AG20443 (cell line): Measurements from ENCODE around the gene CES3.
"Not testable (repeated sequence)": the region's sequence is repeated elsewhere in the genome, so short reads cannot be mapped to it uniquely, and the experiment has no call there.

ENCODE experiments used
- DNase-seq: peaks from one replicate; pipeline ENCODE4 v3.0.0; 2012; ENCODE audit warnings: low spot score, mixed read lengths

CES3 gene

DNA sequence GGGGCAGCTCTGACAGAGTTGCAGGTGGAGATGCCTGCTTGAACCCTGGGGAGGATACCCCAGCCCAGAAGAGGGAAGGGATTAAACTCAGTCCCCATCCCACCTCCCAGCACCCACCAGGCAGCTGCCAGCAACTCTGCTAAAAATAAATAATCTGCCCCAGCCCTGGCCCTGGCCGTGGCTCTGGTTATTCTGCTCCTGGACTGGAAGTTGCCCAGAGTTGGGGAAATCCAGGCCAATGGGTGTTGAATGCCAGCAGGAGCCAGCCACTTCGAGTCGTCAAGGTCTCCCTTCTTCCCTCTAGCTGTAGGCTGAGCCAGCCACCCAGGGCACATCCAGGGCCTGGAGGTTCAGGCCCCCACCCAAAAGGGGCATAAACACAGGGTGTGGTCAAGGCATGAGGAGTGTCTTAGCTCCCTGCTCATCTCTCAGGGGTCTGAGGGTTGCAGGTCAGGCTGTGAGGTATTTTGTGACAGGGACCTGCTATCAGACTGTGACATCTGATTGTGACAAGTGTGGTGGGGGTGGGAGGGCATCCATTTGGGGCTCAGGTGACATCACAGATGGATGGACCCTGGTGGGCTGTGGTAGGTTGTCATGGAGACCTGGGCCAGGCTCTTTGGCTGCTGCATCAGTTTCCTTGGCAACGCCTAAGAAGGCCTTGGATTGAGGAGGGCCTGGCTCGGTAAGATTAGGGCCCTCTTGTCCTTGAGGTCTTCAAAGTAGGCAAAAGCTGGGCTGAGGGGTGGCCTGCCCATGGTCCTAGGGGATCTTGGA, 34.7 kb upstream of the CES3 start:
- no peak for DNase-seq

DNA sequence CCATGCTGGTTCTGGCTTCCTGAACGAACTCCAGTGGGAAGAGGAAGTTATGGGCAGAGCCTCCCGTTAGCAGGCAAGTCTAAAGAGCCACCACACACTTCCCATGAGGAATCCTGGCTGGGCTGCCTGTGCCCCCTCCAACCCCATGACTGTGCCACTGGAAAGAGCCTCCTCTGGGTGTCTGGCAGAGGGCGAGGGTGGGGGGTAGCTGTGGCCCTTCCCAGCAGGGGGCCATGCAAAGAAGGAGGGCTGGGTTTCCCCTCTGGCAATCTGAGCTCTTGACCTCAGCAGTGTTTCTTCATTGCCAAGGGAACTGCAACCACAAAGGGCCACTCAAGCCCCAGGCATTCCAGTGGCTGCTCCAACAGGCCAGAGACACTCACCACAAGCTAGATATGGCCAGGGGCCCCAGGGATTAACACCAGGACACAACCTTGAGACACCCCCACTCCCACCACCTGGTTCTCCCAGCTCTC, 34.1 kb upstream of the CES3 start:
- DNase-seq: peak; percentile 92

DNA sequence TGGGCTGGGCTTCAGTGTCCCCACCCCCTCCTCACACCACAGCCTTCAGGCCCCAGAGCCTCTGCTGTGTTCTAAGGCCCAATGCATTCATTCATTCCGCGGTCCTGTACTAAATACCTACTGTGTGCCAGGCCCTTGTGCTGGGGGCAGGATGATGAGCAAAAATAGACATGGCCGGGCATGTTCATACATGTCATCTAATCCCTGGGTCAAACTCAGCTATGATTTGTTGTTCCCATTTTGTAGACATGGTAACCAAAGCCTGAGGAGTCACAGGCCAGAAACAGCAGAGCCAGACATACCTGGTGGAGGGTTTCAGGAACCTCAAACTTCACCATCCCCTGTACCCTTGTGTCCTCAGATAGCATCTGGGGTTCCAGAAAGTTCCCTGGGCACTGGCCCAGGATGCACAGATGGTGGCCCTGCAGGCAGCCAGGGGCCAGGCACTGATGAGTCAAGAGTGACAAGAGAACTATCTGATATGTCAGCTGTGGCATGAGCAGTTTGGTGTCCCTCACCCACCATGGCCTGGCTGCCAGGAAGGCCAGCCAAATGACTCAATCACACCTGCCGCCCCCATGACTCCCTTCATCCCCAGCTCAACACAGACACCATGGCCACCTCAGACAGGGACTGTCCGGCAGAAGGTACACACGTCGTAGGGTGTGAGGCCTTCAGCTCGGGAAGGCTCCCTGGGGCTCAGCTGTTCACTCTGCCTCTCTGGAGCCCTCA, 33.0 kb upstream of the CES3 start:
- peak; percentile 36 for DNase-seq

DNA sequence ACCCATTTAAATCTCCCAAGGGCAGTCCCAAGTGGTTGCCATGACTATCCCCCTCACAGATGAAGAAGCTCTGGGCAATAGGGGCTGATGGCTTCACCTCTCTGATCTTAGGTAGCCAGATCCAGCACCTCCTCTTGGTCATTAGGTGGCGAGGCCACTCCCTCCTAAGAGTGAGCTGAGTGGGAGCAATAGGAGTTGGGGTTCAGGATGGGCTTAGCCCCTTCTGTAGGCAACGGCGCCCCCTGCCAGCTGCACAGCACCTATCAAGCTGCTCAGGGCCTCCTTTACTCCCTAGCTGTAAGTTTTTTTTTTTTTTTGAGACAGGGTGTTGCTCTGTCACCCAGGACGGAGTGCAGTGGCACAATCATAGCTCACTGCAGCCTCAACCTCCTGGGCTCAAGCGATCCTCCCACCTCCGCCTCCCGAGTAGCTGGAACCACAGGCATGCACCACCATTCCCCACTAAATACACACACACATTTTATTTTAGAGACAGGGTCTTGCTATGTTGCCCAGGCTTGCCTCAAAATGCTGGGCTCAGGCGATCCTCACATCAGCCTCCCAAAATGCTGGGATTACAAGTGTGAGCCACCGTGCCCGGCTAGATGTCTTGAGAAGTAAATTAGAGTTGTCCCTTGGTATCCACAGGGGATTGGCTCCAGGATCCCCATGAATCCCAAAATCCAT, 32.2 kb upstream of the CES3 start:
- DNase-seq: no peak

DNA sequence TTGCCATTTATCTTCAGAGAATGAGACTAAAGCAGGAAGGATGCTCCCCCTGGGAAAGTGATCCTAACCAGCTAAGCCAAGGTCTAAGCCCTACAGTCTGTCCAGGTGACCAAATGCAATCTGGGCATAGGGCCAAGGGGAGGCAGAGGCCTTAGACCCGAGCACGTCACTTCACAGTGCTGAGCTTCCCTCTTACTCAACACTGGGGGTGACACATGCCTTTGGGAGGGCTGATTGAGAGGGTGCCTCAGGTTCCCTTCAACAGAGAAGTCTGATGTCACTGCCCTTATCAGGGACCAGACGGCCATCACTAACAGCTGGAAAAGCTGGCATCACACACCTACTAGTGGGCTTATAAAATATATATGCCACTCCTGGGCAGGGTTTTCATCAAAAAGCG, 30.9 kb upstream of the CES3 start:
- DNase-seq: no peak

DNA sequence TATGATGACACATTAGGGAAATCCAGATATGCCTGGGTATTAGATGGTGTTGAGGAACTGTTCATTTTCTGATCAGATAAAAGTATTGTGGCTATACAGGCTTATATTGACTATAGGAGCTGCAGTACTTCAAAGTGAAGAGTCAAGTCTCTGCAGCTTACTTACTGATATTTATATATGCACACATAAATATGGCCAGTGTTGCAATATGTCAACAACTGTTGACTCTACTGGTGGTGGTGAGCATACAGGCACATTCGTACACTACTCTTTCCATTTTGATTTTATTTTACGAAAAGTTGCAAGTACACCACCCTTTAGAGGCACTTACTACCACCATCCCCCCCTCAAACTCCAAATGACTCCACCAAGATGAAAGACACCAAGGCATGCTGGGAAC, 29.4 kb upstream of the CES3 start:
- DNase-seq: no peak

DNA sequence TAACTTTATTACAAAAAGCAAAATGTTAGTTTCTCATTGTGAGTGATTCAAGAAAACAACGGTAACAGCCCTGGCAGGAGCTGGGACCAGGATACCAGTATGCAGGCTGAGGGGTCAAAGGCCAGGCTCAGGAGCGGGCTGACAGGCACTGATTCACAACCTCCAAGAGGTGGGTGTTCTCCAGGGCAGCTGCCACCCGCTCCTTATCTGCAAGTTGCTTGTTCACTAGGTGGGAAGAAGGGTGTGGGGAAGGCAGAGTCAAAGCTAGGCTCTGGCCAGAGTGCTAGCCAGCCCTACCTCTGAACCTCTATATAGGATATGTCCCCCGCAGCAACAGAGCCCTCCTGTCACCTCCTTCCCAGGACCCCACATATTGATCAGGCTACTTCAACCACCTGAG, 29.0 kb upstream of the CES3 start:
- DNase-seq: no peak

DNA sequence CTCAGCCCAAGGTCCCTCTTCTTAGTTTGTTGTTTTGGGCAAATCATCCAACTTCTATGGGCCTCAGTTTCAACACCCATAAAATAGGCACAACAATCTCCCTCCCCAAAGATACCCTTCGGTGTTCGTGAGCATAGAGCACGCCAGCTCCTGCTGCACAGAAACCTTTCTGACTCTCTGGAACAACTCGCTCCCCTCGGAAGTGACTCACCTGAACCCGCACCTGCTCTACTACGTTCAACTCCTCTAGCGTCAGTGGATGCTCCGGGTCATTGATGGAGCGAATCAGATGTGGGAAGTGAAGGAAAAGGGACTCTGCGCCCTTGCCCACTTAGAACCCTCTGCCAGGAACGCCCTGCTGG, 27.3 kb upstream of the CES3 start:
- no peak for DNase-seq

DNA sequence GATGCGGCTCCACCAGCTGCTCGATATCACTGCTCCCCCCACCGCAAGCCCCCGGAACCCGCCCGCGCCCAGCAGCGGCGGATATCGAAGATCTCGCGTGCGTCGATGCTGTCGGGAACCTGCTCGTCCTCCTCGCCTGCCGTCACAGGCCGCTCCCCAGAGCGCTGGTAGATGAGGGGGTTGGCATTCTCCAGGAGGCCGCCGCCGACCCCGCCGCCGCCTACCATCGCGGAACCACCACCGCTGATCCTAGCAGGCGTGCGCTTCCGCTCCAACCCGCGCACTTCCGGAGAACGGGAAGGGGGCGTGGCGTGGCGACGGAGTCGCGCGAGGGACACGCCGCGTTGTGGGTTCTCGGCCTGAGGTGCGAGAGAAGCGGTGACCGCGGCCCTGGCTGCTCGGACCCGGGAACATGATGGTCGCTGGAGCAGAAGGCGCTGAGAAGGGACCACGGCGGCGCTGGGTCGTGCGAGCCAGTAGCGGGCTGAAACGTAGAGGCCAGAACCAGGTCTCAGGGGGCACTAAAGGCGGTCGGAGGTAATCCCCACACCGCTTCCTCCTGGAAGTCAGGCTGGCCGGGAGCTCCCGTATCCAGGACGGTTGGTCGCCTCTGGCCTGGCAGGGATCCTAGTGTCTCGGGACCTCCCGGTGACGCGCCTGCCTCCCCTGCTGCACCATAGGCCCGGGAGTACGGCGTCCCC, 26.8 kb upstream of the CES3 start, which contains the start of gene CIAO2B:
Gene CIAO2B (minus strand): TSS at position 265 of the 701 bp plus-strand sequence. CDS start 38 bp downstream, at position 227.
- DNase-seq: peak; percentile 95

DNA sequence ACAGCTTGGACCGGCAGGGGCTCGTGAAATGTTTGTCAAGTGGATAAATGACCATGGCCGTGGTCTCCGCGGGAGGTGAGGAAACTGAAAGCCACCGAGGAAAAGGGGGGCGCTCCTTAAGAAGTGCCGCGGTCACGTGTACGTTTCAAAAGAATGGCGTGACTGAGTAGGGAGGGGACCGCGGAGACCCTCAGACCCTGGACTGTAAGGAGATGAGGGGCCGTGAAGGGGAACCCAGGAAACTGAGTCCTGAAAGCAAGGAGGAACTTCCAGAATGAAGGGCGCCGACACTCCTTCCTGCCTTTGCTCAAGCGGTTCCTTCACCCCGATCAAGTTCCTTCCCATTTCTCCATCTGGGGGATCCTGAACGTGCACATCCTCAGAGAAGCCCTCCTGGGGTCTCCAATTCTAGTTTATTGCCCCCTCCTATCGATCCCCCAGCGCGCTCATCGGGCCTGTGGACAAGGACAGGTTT, 26.2 kb upstream of the CES3 start:
- not testable (repeated sequence) for DNase-seq

DNA sequence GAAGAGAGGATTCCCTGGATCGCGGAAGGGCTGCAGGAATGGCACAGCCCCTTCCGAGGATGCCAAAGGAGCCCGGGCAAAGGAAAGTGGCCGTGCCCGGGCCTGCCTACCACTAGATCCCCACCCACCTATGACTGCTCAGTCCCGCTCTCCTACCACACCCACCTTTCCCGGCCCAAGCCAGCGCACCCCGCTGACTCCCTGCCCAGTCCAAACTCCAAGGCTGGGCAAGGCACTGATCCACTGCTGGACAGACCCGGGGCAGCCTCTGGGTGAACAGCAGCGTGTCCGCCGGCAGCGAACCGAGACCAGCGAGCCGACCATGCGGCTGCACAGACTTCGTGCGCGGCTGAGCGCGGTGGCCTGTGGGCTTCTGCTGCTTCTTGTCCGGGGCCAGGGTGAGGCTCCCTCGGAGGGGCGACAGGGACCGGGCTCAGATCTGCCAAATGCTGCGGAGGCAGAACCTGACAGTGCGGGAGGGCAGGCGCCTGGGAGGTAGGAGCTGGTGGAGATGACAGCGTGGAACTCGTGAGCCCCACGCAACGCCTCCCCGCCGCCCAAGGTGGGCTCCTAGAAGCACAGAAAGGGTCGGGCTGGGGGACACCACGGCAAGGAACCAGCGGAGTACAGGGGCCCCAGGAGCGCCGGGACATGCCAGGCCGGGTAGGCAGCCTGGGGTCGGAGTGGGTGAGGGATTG, 25.6 kb upstream of the CES3 start, which contains the start of gene CES2:
Gene CES2 (plus strand): TSS at position 203 of the 698 bp plus-strand sequence. CDS start 120 bp downstream, at position 323.
- DNase-seq: peak; percentile 83

DNA sequence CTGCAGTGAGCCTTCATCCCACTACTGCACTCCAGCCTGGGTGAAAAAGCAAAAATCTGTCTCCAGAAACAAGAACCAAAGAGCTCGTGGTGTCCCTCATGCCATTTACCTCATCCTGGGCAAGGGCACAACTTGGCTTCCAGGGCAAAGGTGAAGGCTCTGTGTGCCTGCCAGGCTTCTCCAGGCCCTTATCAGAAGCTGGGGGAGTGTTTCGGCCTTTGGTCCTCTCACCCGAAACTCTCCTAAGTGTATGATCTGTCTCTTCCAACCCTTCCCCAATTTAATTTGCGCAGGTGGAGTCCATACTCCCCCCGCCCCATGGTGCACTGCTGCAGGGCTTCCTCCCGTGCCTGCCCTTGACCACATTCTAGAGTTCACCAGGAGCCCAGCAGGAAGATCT, 24.6 kb upstream of the CES3 start:
- no peak for DNase-seq

DNA sequence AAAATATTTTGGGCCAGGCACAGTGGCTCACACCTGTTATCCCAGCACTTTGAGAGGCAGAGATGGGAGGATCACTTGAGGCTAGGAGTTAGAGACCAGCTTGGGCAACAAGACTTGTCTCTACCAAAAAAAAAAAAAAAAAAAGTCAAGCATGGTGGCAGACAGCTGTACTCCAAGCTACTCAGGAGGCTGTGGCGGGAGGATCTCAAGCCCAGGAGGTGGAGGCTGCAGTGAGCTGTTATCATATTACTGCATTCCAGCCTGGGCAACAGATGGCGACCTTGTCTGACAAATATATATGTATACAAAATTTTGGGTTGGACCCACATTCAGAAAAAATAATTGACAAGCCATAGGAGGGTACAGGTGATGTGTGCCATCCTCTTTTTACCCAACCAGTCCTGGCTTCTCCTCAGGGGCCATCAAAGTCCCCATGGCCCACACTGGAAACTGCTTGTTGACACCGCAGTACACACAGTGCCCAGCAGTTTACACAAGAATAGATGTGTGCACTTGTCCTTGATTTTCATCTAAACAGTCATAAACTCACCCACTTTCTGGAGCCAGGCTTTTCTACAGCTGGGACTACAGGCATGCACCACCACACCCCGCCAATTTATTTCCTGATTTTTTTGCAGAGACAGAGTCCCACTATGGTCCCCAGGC, 24.0 kb upstream of the CES3 start:
- no peak for DNase-seq

DNA sequence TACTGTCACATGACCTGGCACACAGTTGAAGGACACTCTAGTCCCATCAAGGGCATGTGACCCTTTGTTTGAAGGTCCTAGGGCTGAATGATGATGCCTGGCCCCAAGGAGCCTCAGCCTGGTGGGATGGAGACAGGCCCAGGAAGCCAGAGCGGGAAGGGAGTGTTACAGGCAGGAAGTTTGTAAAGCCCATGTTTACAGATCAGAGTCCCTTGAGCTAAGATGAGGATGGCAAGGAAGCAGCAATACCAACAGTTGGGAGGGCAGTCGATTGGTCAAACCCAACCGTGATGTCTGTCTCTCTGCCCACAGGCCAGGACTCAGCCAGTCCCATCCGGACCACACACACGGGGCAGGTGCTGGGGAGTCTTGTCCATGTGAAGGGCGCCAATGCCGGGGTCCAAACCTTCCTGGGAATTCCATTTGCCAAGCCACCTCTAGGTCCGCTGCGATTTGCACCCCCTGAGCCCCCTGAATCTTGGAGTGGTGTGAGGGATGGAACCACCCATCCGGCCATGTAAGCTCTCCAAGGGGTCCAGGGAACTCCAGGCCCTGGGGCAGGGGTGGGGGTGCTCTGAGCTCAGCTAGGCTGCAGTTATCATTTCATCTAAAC, 23.2 kb upstream of the CES3 start:
- no peak for DNase-seq

DNA sequence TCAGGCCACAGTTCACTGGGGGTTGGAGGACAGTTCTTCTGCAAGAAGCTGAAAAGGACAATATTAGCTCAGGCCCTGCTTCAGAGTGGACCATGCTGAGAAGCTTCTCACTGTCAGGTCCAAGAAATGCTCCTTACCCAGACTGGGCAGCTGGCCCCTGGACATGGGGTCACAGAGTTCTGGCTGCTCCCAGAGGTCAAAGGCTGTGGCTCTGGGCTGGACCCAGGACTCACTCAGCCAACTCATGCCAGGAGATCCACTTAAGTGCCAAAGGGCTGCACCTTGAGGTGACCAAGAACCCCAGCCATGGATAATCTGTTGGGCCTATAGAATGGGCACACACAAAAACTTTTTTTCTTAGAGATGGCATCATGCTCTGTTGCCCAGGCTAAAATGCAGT, 21.7 kb upstream of the CES3 start:
- no peak for DNase-seq

DNA sequence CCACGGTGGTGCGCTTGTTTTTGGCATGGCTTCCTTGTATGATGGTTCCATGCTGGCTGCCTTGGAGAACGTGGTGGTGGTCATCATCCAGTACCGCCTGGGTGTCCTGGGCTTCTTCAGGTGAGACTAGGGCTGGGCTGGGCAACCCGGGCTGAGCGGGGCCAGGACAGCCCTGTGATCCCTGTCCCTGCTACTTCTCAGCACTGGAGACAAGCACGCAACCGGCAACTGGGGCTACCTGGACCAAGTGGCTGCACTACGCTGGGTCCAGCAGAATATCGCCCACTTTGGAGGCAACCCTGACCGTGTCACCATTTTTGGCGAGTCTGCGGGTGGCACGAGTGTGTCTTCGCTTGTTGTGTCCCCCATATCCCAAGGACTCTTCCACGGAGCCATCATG, 20.8 kb upstream of the CES3 start:
- DNase-seq: no peak

DNA sequence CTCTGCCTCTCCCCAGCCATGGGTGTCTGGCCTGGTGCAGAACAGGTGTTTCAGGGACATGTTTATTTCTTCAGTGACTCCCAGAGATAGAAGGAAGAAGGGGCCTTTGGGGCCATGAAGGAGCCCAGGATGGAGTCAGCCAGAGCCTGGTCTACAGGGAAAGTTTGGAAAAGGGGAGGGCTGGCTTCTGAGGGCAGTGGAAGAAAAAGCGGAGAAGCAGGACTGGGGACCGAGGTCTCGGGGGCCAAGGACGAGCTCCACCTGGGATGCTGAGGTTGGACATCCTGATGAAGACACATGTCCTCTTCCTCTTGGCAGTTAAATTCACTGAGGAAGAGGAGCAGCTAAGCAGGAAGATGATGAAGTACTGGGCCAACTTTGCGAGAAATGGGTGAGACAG, 18.1 kb upstream of the CES3 start:
- DNase-seq: no peak

DNA sequence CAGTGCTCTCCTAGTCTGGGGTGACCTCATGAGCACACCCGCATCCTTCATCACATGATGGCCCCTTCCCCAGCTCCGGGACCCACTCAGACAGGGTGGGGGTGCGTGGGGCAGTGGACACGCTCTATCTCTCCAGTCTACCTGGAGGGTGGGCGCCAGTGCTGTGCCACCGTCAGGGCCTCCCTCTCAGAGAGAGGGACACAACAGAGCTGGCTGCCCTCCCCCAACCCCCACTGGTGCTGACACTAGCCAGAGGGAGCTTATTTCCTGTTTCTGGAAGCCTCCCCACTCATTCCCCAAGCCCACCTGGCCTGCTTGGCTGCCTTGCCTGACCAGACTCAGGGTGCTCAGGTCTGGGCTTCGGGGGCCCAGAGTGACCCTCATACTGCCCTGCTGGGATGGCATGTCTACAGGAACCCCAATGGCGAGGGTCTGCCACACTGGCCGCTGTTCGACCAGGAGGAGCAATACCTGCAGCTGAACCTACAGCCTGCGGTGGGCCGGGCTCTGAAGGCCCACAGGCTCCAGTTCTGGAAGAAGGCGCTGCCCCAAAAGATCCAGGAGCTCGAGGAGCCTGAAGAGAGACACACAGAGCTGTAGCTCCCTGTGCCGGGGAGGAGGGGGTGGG, 17.5 kb upstream of the CES3 start:
- no peak for DNase-seq

DNA sequence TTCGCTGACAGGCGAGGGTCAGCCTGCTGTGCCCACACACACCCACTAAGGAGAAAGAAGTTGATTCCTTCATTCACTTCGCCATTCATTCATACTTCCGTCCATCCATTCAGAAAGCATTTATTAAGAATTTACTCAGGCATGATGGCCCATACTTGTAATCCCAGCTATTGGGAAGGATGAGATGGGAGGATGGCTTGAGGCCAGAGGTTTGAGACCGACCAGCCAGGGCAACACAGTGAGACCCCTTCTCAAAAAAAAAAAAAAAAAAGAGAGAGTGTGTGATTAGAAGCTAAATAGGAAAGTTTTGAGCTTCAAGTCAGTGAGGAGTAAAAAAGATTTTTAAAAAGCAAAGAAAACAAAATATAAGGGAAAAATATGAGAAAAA, 17.0 kb upstream of the CES3 start:
- no peak for DNase-seq

DNA sequence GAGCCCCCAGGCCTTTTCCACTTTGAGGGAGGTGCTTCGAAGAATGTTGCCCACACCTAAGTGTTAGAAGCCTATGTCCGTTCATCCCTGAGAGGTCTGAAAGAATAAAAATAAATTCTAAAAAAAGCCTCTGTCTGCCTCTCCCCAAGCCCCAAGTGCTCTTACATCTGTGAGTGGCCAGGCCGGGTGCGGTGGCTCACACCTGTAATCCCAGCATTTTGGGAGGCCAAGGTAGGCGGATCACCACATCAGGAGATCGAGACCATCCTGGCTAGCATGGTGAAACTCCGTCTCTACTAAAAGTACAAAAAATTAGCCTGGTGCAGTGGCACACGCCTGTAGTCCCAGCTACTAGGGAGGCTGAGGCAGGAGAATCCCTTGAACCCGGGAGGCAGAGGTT, 16.1 kb upstream of the CES3 start:
- not testable (repeated sequence) for DNase-seq
